IMR-90 (cell line): ENCODE measurements around the gene GFER. TPM values are rescaled to one million over a fixed set of nuclear protein-coding genes. Genes with fewer than 3 reads are reported as not detected.

Experiments used
- ATAC-seq: fragments of 200-7000 bp; cut with Tn5 transposase; 2 replicates; pipeline ENCODE4 v1.9.1; 2020; ENCODE audit warnings: low read depth, mild to moderate bottlenecking, moderate library complexity
- BruUV-seq: library from RNA; stranded (reverse); fragments of 400-500 nt; replicated peaks from 2 replicates; lab custom pipeline; 2021; lab: Mats Ljungman, UMichigan
- CTCF ChIA-PET: fragments of 300-600 bp; formaldehyde crosslinking; extraction: SDS; loops from one replicate; lab custom pipeline; 2021; ENCODE audit warnings: antibody characterized with exemption; lab: Yijun Ruan, JAX
- POLR2A ChIA-PET: fragments of 300-600 bp; sonication (Branson Sonifier 250); formaldehyde crosslinking; loops from one replicate; lab custom pipeline; 2022; ENCODE audit warnings: antibody characterized with exemption; ENCODE audit not compliant: unreplicated experiment; lab: Charles Lee
- DNase-seq: peaks from one replicate; pipeline ENCODE4 v3.0.0; 2013
- H2AFZ ChIP-seq: replicated peaks from 2 replicates; pipeline ENCODE3; 2013; ENCODE audit warnings: low read length, mild to moderate bottlenecking; ENCODE audit not compliant: poor library complexity
- H2AK5ac ChIP-seq: 2 replicates; pipeline ENCODE4 v1.6.1; 2013; ENCODE audit warnings: low read depth, low read length, inconsistent platforms
- H2AK9ac ChIP-seq: replicated peaks from 2 replicates; pipeline ENCODE3; 2013; ENCODE audit warnings: mild to moderate bottlenecking, low read depth, low read length, moderate library complexity; ENCODE audit not compliant: poor library complexity
- H2BK120ac ChIP-seq: 2 replicates; pipeline ENCODE4 v1.6.1; 2013; ENCODE audit warnings: low read depth, low read length, inconsistent platforms
- H2BK15ac ChIP-seq: 3 replicates; pipeline ENCODE4 v1.6.1; 2013; ENCODE audit warnings: low read depth, low read length, inconsistent platforms
- H2BK20ac ChIP-seq: 2 replicates; pipeline ENCODE4 v1.6.1; 2013; ENCODE audit warnings: low read depth, mild to moderate bottlenecking, inconsistent platforms, low read length, moderate library complexity
- H2BK5ac ChIP-seq: 2 replicates; pipeline ENCODE4 v1.6.1; 2013; ENCODE audit warnings: mild to moderate bottlenecking, low read depth, low read length, inconsistent platforms; ENCODE audit not compliant: poor library complexity, severe bottlenecking
- H3K14ac ChIP-seq: replicated peaks from 2 replicates; pipeline ENCODE4 v1.6.1; 2013; ENCODE audit warnings: low read depth, low read length, inconsistent platforms
- H3K18ac ChIP-seq: 2 replicates; pipeline ENCODE4 v1.6.1; 2013; ENCODE audit warnings: low read depth, low read length, control low read depth
- H3K23ac ChIP-seq: 2 replicates; pipeline ENCODE4 v1.6.1; 2013; ENCODE audit warnings: low read depth, low read length, inconsistent platforms
- H3K27ac ChIP-seq: 2 replicates; pipeline ENCODE4 v1.5.1; 2013; ENCODE audit warnings: mild to moderate bottlenecking, control low read depth, low read length; ENCODE audit not compliant: insufficient read depth
- H3K27me3 ChIP-seq: 2 replicates; pipeline ENCODE4 v1.6.1; 2013; ENCODE audit warnings: low read length; ENCODE audit not compliant: control insufficient read depth, insufficient read depth
- H3K36me3 ChIP-seq: 2 replicates; pipeline ENCODE4 v1.6.1; 2013; ENCODE audit warnings: low read length, mixed read lengths; ENCODE audit not compliant: control insufficient read depth, insufficient read depth
- H3K4ac ChIP-seq: 2 replicates; pipeline ENCODE4 v1.6.1; 2013; ENCODE audit warnings: low read depth, low read length, inconsistent platforms
- H3K4me1 ChIP-seq: 2 replicates; pipeline ENCODE4 v1.6.1; 2013; ENCODE audit warnings: low read length, mixed read lengths; ENCODE audit not compliant: control insufficient read depth, insufficient read depth
- H3K4me2 ChIP-seq: 2 replicates; pipeline ENCODE4 v1.6.1; 2013; ENCODE audit warnings: low read depth, mild to moderate bottlenecking, control low read depth, low read length, moderate library complexity
- H3K4me3 ChIP-seq: 2 replicates; pipeline ENCODE4 v1.5.1; 2013; ENCODE audit warnings: low read depth, mild to moderate bottlenecking, control low read depth, low read length, moderate library complexity; ENCODE audit not compliant: insufficient read depth
- H3K56ac ChIP-seq: 2 replicates; pipeline ENCODE4 v1.6.1; 2013; ENCODE audit warnings: low read length, inconsistent platforms; ENCODE audit not compliant: insufficient read depth; ENCODE audit errors: extremely low read depth
- H3K79me1 ChIP-seq, 2 experiments: 2 replicates each; pipeline ENCODE4 v1.6.1; 2013; ENCODE audit warnings: low read length in 2 of 2, inconsistent platforms in 1 of 2, low read depth in 1 of 2
- H3K9ac ChIP-seq: 2 replicates; pipeline ENCODE4 v1.6.1; 2013; ENCODE audit warnings: low read depth, low read length, control low read depth
- H3K9me1 ChIP-seq: 2 replicates; pipeline ENCODE4 v1.6.1; 2013; ENCODE audit warnings: low read length, inconsistent platforms; ENCODE audit not compliant: insufficient read depth
- H3K9me3 ChIP-seq: 2 replicates; pipeline ENCODE4 v1.6.1; 2013; ENCODE audit warnings: low read length; ENCODE audit not compliant: control insufficient read depth, insufficient read depth
- H4K20me1 ChIP-seq: 2 replicates; pipeline ENCODE4 v1.6.1; 2013; ENCODE audit warnings: low read length, inconsistent platforms; ENCODE audit not compliant: insufficient read depth
- H4K5ac ChIP-seq: 2 replicates; pipeline ENCODE4 v1.6.1; 2013; ENCODE audit warnings: mild to moderate bottlenecking, low read depth, low read length, control low read depth
- H4K8ac ChIP-seq, 2 experiments: 2 replicates each; pipeline ENCODE4 v1.6.1; 2013; ENCODE audit warnings: low read depth in 2 of 2, low read length in 2 of 2, control low read depth in 1 of 2, inconsistent platforms in 1 of 2
- H4K91ac ChIP-seq: 2 replicates; pipeline ENCODE4 v1.6.1; 2013; ENCODE audit warnings: low read depth, low read length, inconsistent platforms; ENCODE audit not compliant: insufficient read depth
- BHLHE40 ChIP-seq: fragments of 150-350 bp; IDR thresholded peaks from 2 replicates; pipeline ENCODE4 v1.6.1; 2016; ENCODE audit warnings: mild to moderate bottlenecking, low read depth, low read length
- CEBPB ChIP-seq: IDR thresholded peaks from 2 replicates; pipeline ENCODE4 v1.6.1; 2012; ENCODE audit warnings: low read depth, low read length, improper control_type of control experiment
- CHD1 ChIP-seq: IDR thresholded peaks from 2 replicates; pipeline ENCODE4 v1.6.1; 2012; ENCODE audit warnings: low read depth, low read length, improper control_type of control experiment
- CTCF ChIP-seq: conservative IDR thresholded peaks from 2 replicates; pipeline ENCODE4 v1.5.1; 2012; ENCODE audit warnings: mild to moderate bottlenecking, low read depth, low read length, improper control_type of control experiment
- FOS ChIP-seq: fragments of 150-350 bp; IDR thresholded peaks from 2 replicates; pipeline ENCODE4 v1.6.1; 2016; ENCODE audit warnings: low read depth, low read length
- MAFK ChIP-seq: IDR thresholded peaks from 2 replicates; pipeline ENCODE4 v1.6.1; 2012; ENCODE audit warnings: low read depth, low read length, improper control_type of control experiment
- MXI1 ChIP-seq: IDR thresholded peaks from 2 replicates; pipeline ENCODE4 v1.6.1; 2012; ENCODE audit warnings: low read depth, mild to moderate bottlenecking, low read length, moderate library complexity, borderline replicate concordance
- POLR2A ChIP-seq: IDR thresholded peaks from 2 replicates; pipeline ENCODE4 v1.6.1; 2012; ENCODE audit warnings: mild to moderate bottlenecking, low read depth, low read length
- RCOR1 ChIP-seq: IDR thresholded peaks from 2 replicates; pipeline ENCODE4 v1.6.1; 2012; ENCODE audit warnings: mild to moderate bottlenecking, low read length, improper control_type of control experiment; ENCODE audit not compliant: insufficient replicate concordance
- RFX5 ChIP-seq: IDR thresholded peaks from 2 replicates; pipeline ENCODE4 v1.8.0; 2012; ENCODE audit warnings: low read depth, mild to moderate bottlenecking, low read length, moderate library complexity
- SMC3 ChIP-seq: fragments of 150-350 bp; IDR thresholded peaks from 2 replicates; pipeline ENCODE4 v1.6.1; 2016; ENCODE audit warnings: low read depth, mild to moderate bottlenecking, antibody characterized with exemption, low read length, moderate library complexity
- USF2 ChIP-seq: fragments of 150-350 bp; IDR thresholded peaks from 2 replicates; pipeline ENCODE4 v1.6.1; 2017; ENCODE audit warnings: mild to moderate bottlenecking, antibody characterized with exemption, low read length, low read depth
- WGBS, 2 experiments: methylation state at CpG; one replicate each; pipeline versions ENCODE4 v1.1.5 to v1.1.7; 2013; ENCODE audit warnings: missing lambda C conversion rate in 2 of 2; ENCODE audit not compliant: insufficient read length in 1 of 2; ENCODE audit errors: extremely low coverage in 2 of 2; 5-methylcytosine and 5-hydroxymethylcytosine counted together
- dilution Hi-C: fragments of 300-500 bp; cut with HindIII; formaldehyde crosslinking; loops from one replicate; pipeline ENCODE4 v1.14.3; 2018; ENCODE audit warnings: low sequenced_read_pairs; ENCODE audit not compliant: unreplicated experiment
- in situ Hi-C: fragments of 300-500 bp; cut with MboI; formaldehyde crosslinking; loops from 3 replicates; pipeline ENCODE4 v1.14.3; 2019; ENCODE audit warnings: low sequenced_read_pairs, inconsistent platforms, mixed read lengths
- intact Hi-C: fragments of 100-400 bp; cut with micrococcal nuclease; formaldehyde crosslinking; loops from 2 replicates; pipeline ENCODE4 v1.10.0; 2022
- polyA plus RNA-seq, 3 experiments: library from polyadenylated mRNA; depleted of rRNA; stranded (reverse); fragments of >200 nt; gene quantifications; 2 replicates each; pipeline ENCODE4 v1.2.3, GENCODE V29; 2012; ENCODE audit warnings: low replicate concordance in 1 of 3
- total RNA-seq: library from RNA; depleted of rRNA; stranded (reverse); fragments of >200 nt; gene quantifications from 2 replicates; pipeline ENCODE4 v1.2.3, GENCODE V29; 2012

The GFER gene
- total and polyA plus RNA-seq, 2 of the 4 experiments (the other 2 are of a cell fraction): 6.8 to 19.8 TPM

GRCh38 chr16:1980030-1980769, 3.8 kb upstream of the GFER start (continued):
- TF ChIP-seq FOS: no peak

GRCh38 chr16:1980770-1981087, 3.3 kb upstream of the GFER start:
- DNase-seq: no peak
- H3K4me2 ChIP-seq: no peak overlapping the region
- 12% methylated on average over 5 of the region's 16 CpGs; no CpG with 5 or more reads in 1 of the 2 experiments for WGBS, 2 experiments
- H2BK120ac ChIP-seq: no peak overlapping the region
- ChIA-PET CTCF (interaction anchor here (1.3 kb wide), 2 partner anchors 23 to 159 kb away, joined by 3 to 5 read pairs; no protein-coding TSS in a partner anchor), POLR2A (no interaction called here)
- no peak overlapping the region for H3K18ac ChIP-seq
- peaks cover 8% of the 10 kb centered on the region for H3K4me1 ChIP-seq
- peaks cover 12 to 13% of the 10 kb centered on the region in 2 experiments for H3K79me1 ChIP-seq
- no peak for ATAC-seq
- no peak overlapping the region for H3K4ac ChIP-seq
- H3K4me3 ChIP-seq: no peak overlapping the region
- H3K9me1 ChIP-seq: peaks cover 8% of the 10 kb centered on the region
- H3K9ac ChIP-seq: no peak overlapping the region
- H2AK9ac ChIP-seq: no peak overlapping the region
- no peaks in the 10 kb centered on the region for H3K9me3 ChIP-seq
- TF ChIP-seq RCOR1 (no peak), FOS (no peak), SMC3 (no peak), RFX5 (no peak), CEBPB (no peak), CTCF (no peak), USF2 (no peak), BHLHE40 (no peak), POLR2A (no peak), CHD1 (no peak), MXI1 (no peak), MAFK (no peak)
- H3K23ac ChIP-seq: no peak overlapping the region
- no peak overlapping the region for H3K14ac ChIP-seq
- no peak overlapping the region for H4K8ac ChIP-seq
- H3K27ac ChIP-seq: no peak overlapping the region
- no peak overlapping the region for H4K5ac ChIP-seq
- in situ Hi-C loops: no loop called here
- H3K36me3 ChIP-seq: peaks cover 34% of the 10 kb centered on the region
- no TSS peak for BruUV-seq
- no peak overlapping the region for H2BK20ac ChIP-seq
- peaks cover 31% of the 10 kb centered on the region; the same call in 1 of the 2 replicates for H3K27me3 ChIP-seq
- no peaks in the 10 kb centered on the region; the same call in none of the 2 replicates for H4K20me1 ChIP-seq
- no peak overlapping the region for H4K91ac ChIP-seq
- no peak overlapping the region for H2AFZ ChIP-seq
- H3K56ac ChIP-seq: no peak overlapping the region
- no peak overlapping the region for H2BK15ac ChIP-seq
- intact Hi-C loops: no loop called here
- no peak overlapping the region for H2BK5ac ChIP-seq
- dilution Hi-C loops: no loop called here
- no peak overlapping the region for H2AK5ac ChIP-seq
